WI38 (cell line): Measurements from ENCODE around the gene CAPN14.
"Not testable (repeated sequence)": the region's sequence is repeated elsewhere in the genome, so short reads cannot be mapped to it uniquely, and the experiment has no call there.

Source experiments
- H3K4me3 ChIP-seq: 2 replicates; pipeline ENCODE4 v1.5.1; 2011; ENCODE audit warnings: low read depth, mild to moderate bottlenecking, control low read depth, low read length
- CTCF ChIP-seq: IDR thresholded peaks from 2 replicates; pipeline ENCODE4 v1.5.1; 2012; ENCODE audit warnings: low read depth, mild to moderate bottlenecking, control low read depth, low read length

Gene CAPN14

GRCh38 chr2:31192851-31193392, 24.4 kb downstream of the CAPN14 start:
- H3K4me3 ChIP-seq, result no peak overlapping the region
- no peak for TF ChIP-seq CTCF

DNA sequence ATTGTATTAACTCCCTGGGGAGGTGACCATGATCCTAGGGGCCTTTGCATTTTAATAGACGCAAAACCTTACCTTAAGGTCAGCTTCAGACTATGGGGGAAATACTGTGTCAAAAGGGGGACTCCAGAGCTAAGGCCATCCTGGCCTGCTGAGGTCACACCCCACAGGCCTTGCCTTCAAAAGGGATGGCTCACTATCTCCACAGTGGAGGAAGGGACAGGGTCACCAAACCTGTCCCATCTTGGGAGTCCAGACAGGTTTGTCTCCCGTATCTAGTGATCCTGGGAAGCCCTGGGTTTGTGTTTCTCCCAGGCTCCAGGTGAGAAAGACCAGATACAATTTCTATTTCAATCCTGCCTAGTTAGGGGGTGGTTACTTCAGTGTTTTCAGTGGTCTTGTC, 24.9 kb downstream of the CAPN14 start:
- H3K4me3 ChIP-seq, result no peak overlapping the region
- no peak for TF ChIP-seq CTCF

- no peak for TF ChIP-seq CTCF
- no peak overlapping the region for H3K4me3 ChIP-seq
Measured at GRCh38 chr2:31191931-31192330, 25.4 kb downstream of the CAPN14 start.

- no peak overlapping the region for H3K4me3 ChIP-seq
- TF ChIP-seq CTCF, result no peak
Measured at GRCh38 chr2:31190188-31190587, 27.1 kb downstream of the CAPN14 start.

DNA sequence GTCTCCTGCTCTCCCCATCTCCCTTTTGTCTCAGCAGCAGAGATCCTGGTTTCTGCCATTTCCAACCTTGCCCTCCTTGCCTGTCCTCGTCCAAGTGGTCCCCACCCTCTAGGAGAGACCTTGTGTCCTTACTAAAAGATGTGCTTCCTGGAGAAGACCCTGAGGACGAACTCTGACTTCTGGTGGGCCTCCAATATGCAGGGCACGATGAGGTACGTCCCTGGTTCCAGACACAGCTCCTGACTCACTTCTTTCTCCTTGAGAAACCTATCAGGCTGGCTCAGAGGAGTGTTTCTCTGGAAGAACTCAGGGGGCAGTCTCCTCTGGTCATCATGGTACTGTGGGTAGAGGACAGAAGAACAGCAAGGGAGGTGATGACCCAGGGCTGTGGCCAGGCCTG, 28.2 kb downstream of the CAPN14 start:
- no peak for TF ChIP-seq CTCF
- no peak overlapping the region for H3K4me3 ChIP-seq

DNA sequence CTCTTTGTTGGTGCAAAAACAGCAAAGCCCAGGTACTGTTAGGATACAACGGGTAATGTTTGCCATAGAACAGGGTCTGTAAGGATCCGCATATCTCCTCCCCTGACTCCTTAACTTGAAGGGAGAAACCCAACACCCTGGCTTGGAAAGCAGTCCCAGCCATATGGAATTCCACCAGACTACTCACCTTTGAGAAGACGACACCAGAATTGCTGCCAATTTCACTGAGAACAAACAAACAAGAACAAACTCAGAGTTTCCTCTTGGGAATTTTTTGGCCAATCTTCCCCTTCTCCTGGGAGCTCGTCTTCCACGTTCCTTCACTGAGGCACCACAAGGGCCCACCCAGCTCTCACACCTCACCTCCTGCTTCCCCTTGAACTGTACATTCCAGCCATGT, 29.2 kb downstream of the CAPN14 start:
- no peak for TF ChIP-seq CTCF
- no peak overlapping the region for H3K4me3 ChIP-seq

GRCh38 chr2:31187166-31187565, 30.1 kb downstream of the CAPN14 start:
- no peak overlapping the region for H3K4me3 ChIP-seq
- no peak for TF ChIP-seq CTCF

GRCh38 chr2:31183973-31184372, 33.3 kb downstream of the CAPN14 start:
- H3K4me3 ChIP-seq, result not testable (repeated sequence)
